Sigmoid colon (tissue), 4 donors: ENCODE data around the gene TTLL13.
"Not testable (repeated sequence)": the region's sequence is repeated elsewhere in the genome, so short reads cannot be mapped to it uniquely, and the experiment has no call there.

Source experiments
- CTCF ChIP-seq, 4 experiments: fragments of 450-650 bp in 3 of 4; fragments of 200-600 bp in 1 of 4; IDR thresholded peaks; one replicate each; pipeline ENCODE4 v1.5.1; 2016 to 2019; ENCODE audit warnings: antibody characterized with exemption in 4 of 4, mild to moderate bottlenecking in 3 of 4, moderate library complexity in 2 of 4
- EP300 ChIP-seq, 4 donors: sonication (generic); formaldehyde crosslinking; IDR thresholded peaks; one replicate each; pipeline ENCODE4 v1.6.1; 2017; ENCODE audit warnings: antibody characterized with exemption in 4 of 4
- POLR2A ChIP-seq, 2 donors: fragments of 450-650 bp; IDR thresholded peaks; one replicate each; pipeline ENCODE4 v1.6.1; 2016; ENCODE audit warnings: antibody characterized with exemption in 2 of 2, mild to moderate bottlenecking in 2 of 2, moderate library complexity in 2 of 2
- POLR2AphosphoS5 ChIP-seq, 4 donors: sonication (generic); formaldehyde crosslinking; IDR thresholded peaks; one replicate each; pipeline ENCODE4 v1.6.1; 2017; ENCODE audit warnings: antibody characterized with exemption in 4 of 4

GRCh38 chr15:90296316-90296884 lies 47.0 kb downstream of the TTLL13 start:
- not testable (repeated sequence) for TF ChIP-seq CTCF, POLR2A, EP300, POLR2AphosphoS5 (IDR thresholded peaks at IDR 0.05)
